ENCODE measurements around the gene WDHD1. TPM values are rescaled to one million over a fixed set of nuclear protein-coding genes. Genes with fewer than 3 reads are reported as not detected.

The WDHD1 gene
- total RNA-seq, 1 donor from 2014 or later = 9.4 TPM

GRCh38 chr14:54942913-54943312 lies 84.0 kb downstream of the WDHD1 start:
- no peaks in the 10 kb centered on the region for H3K36me3 ChIP-seq (ENCODE audit: control insufficient read depth in 3 of 3, insufficient read depth in 3 of 3, low read length in 3 of 3)
- no peak overlapping the region for H3K27ac ChIP-seq (ENCODE audit: low read depth, low read length)
- no peak overlapping the region for H3K9ac ChIP-seq (ENCODE audit: low read depth in 1 of 3, low read length in 3 of 3)
- H3K9me3 ChIP-seq (ENCODE audit: control insufficient read depth in 3 of 3, low read length in 3 of 3) = no peaks in the 10 kb centered on the region
- H3K4me3 ChIP-seq (ENCODE audit: low read length in 3 of 3) = no peak overlapping the region
- H3K27me3 ChIP-seq (ENCODE audit: control insufficient read depth in 3 of 3, insufficient read depth in 3 of 3, low read length in 3 of 3) = no peaks in the 10 kb centered on the region
- no peaks in the 10 kb centered on the region for H3K4me1 ChIP-seq (ENCODE audit: control insufficient read depth in 3 of 3, insufficient read depth in 3 of 3, low read length in 3 of 3)

- Histone ChIP-seq H3K9ac (ENCODE audit: low read depth in 1 of 3, low read length in 3 of 3) (no peak overlapping the region), H3K27me3 (ENCODE audit: control insufficient read depth in 3 of 3, insufficient read depth in 3 of 3, low read length in 3 of 3) (no peaks in the 10 kb centered on the region), H3K36me3 (ENCODE audit: control insufficient read depth in 3 of 3, insufficient read depth in 3 of 3, low read length in 3 of 3) (no peaks in the 10 kb centered on the region), H3K4me1 (ENCODE audit: control insufficient read depth in 3 of 3, insufficient read depth in 3 of 3, low read length in 3 of 3) (no peaks in the 10 kb centered on the region), H3K4me3 (ENCODE audit: low read length in 3 of 3) (no peak overlapping the region), H3K27ac (ENCODE audit: low read depth, low read length) (no peak overlapping the region), H3K9me3 (ENCODE audit: control insufficient read depth in 3 of 3, low read length in 3 of 3) (no peaks in the 10 kb centered on the region)
Measured at GRCh38 chr14:54936816-54937215, 90.1 kb downstream of the WDHD1 start.

GRCh38 chr14:54935958-54936357 lies 90.9 kb downstream of the WDHD1 start:
- H3K27me3 ChIP-seq (ENCODE audit: control insufficient read depth in 3 of 3, insufficient read depth in 3 of 3, low read length in 3 of 3) = no peaks in the 10 kb centered on the region

GRCh38 chr14:54935100-54935499 lies 91.8 kb downstream of the WDHD1 start:
- H3K27me3 ChIP-seq (ENCODE audit: control insufficient read depth in 3 of 3, insufficient read depth in 3 of 3, low read length in 3 of 3) = no peaks in the 10 kb centered on the region
- no peak overlapping the region for H3K27ac ChIP-seq (ENCODE audit: low read depth, low read length)
- H3K9ac ChIP-seq (ENCODE audit: low read depth in 1 of 3, low read length in 3 of 3) = no peak overlapping the region
- H3K9me3 ChIP-seq (ENCODE audit: control insufficient read depth in 3 of 3, low read length in 3 of 3) = no peaks in the 10 kb centered on the region
- H3K4me1 ChIP-seq (ENCODE audit: control insufficient read depth in 3 of 3, insufficient read depth in 3 of 3, low read length in 3 of 3) = no peaks in the 10 kb centered on the region
- H3K4me3 ChIP-seq (ENCODE audit: low read length in 3 of 3) = no peak overlapping the region
- H3K36me3 ChIP-seq (ENCODE audit: control insufficient read depth in 3 of 3, insufficient read depth in 3 of 3, low read length in 3 of 3) = no peaks in the 10 kb centered on the region

More at GRCh38 chr14:54935958-54936357, 90.9 kb downstream of the WDHD1 start:
- Histone ChIP-seq H3K4me3 (ENCODE audit: low read length in 3 of 3) (no peak overlapping the region), H3K9ac (ENCODE audit: low read depth in 1 of 3, low read length in 3 of 3) (no peak overlapping the region), H3K36me3 (ENCODE audit: control insufficient read depth in 3 of 3, insufficient read depth in 3 of 3, low read length in 3 of 3) (no peaks in the 10 kb centered on the region), H3K9me3 (ENCODE audit: control insufficient read depth in 3 of 3, low read length in 3 of 3) (no peaks in the 10 kb centered on the region), H3K27ac (ENCODE audit: low read depth, low read length) (no peak overlapping the region), H3K4me1 (ENCODE audit: control insufficient read depth in 3 of 3, insufficient read depth in 3 of 3, low read length in 3 of 3) (no peaks in the 10 kb centered on the region)

- no peaks in the 10 kb centered on the region for H3K4me1 ChIP-seq (ENCODE audit: control insufficient read depth in 3 of 3, insufficient read depth in 3 of 3, low read length in 3 of 3)
- no peak overlapping the region for H3K4me3 ChIP-seq (ENCODE audit: low read length in 3 of 3)
- H3K9ac ChIP-seq (ENCODE audit: low read depth in 1 of 3, low read length in 3 of 3) = no peak overlapping the region
- H3K27me3 ChIP-seq (ENCODE audit: control insufficient read depth in 3 of 3, insufficient read depth in 3 of 3, low read length in 3 of 3) = no peaks in the 10 kb centered on the region
- no peaks in the 10 kb centered on the region for H3K9me3 ChIP-seq (ENCODE audit: control insufficient read depth in 3 of 3, low read length in 3 of 3)
- no peaks in the 10 kb centered on the region for H3K36me3 ChIP-seq (ENCODE audit: control insufficient read depth in 3 of 3, insufficient read depth in 3 of 3, low read length in 3 of 3)
- H3K27ac ChIP-seq (ENCODE audit: low read depth, low read length) = no peak overlapping the region
Measured at GRCh38 chr14:54933006-54933405, 93.9 kb downstream of the WDHD1 start.

GRCh38 chr14:54931598-54932340 lies 95.1 kb downstream of the WDHD1 start:
- H3K9me3 ChIP-seq (ENCODE audit: control insufficient read depth in 3 of 3, low read length in 3 of 3) = no peaks in the 10 kb centered on the region

GRCh38 chr14:54931101-54931500 lies 95.8 kb downstream of the WDHD1 start:
- Histone ChIP-seq H3K36me3 (ENCODE audit: control insufficient read depth in 3 of 3, insufficient read depth in 3 of 3, low read length in 3 of 3) (no peaks in the 10 kb centered on the region), H3K9me3 (ENCODE audit: control insufficient read depth in 3 of 3, low read length in 3 of 3) (no peaks in the 10 kb centered on the region), H3K9ac (ENCODE audit: low read depth in 1 of 3, low read length in 3 of 3) (no peak overlapping the region), H3K27ac (ENCODE audit: low read depth, low read length) (no peak overlapping the region), H3K4me3 (ENCODE audit: low read length in 3 of 3) (no peak overlapping the region), H3K4me1 (ENCODE audit: control insufficient read depth in 3 of 3, insufficient read depth in 3 of 3, low read length in 3 of 3) (no peaks in the 10 kb centered on the region), H3K27me3 (ENCODE audit: control insufficient read depth in 3 of 3, insufficient read depth in 3 of 3, low read length in 3 of 3) (no peaks in the 10 kb centered on the region)

More at GRCh38 chr14:54931598-54932340, 95.1 kb downstream of the WDHD1 start:
- H3K9ac ChIP-seq (ENCODE audit: low read depth in 1 of 3, low read length in 3 of 3) = no peak overlapping the region
- H3K27me3 ChIP-seq (ENCODE audit: control insufficient read depth in 3 of 3, insufficient read depth in 3 of 3, low read length in 3 of 3) = no peaks in the 10 kb centered on the region
- H3K4me1 ChIP-seq (ENCODE audit: control insufficient read depth in 3 of 3, insufficient read depth in 3 of 3, low read length in 3 of 3) = no peaks in the 10 kb centered on the region
- no peak overlapping the region for H3K4me3 ChIP-seq (ENCODE audit: low read length in 3 of 3)
- no peak overlapping the region for H3K27ac ChIP-seq (ENCODE audit: low read depth, low read length)
- H3K36me3 ChIP-seq (ENCODE audit: control insufficient read depth in 3 of 3, insufficient read depth in 3 of 3, low read length in 3 of 3) = no peaks in the 10 kb centered on the region

GRCh38 chr14:54929556-54929955 lies 97.3 kb downstream of the WDHD1 start:
- Histone ChIP-seq H3K4me1 (ENCODE audit: control insufficient read depth in 3 of 3, insufficient read depth in 3 of 3, low read length in 3 of 3) (no peaks in the 10 kb centered on the region), H3K4me3 (ENCODE audit: low read length in 3 of 3) (no peak overlapping the region), H3K27me3 (ENCODE audit: control insufficient read depth in 3 of 3, insufficient read depth in 3 of 3, low read length in 3 of 3) (no peaks in the 10 kb centered on the region), H3K36me3 (ENCODE audit: control insufficient read depth in 3 of 3, insufficient read depth in 3 of 3, low read length in 3 of 3) (no peaks in the 10 kb centered on the region), H3K9me3 (ENCODE audit: control insufficient read depth in 3 of 3, low read length in 3 of 3) (no peaks in the 10 kb centered on the region), H3K9ac (ENCODE audit: low read depth in 1 of 3, low read length in 3 of 3) (no peak overlapping the region), H3K27ac (ENCODE audit: low read depth, low read length) (no peak overlapping the region)

GRCh38 chr14:54928216-54928615 lies 98.7 kb downstream of the WDHD1 start:
- Histone ChIP-seq H3K36me3 (ENCODE audit: control insufficient read depth in 3 of 3, insufficient read depth in 3 of 3, low read length in 3 of 3) (no peaks in the 10 kb centered on the region), H3K9ac (ENCODE audit: low read depth in 1 of 3, low read length in 3 of 3) (no peak overlapping the region), H3K4me3 (ENCODE audit: low read length in 3 of 3) (no peak overlapping the region), H3K9me3 (ENCODE audit: control insufficient read depth in 3 of 3, low read length in 3 of 3) (no peaks in the 10 kb centered on the region), H3K4me1 (ENCODE audit: control insufficient read depth in 3 of 3, insufficient read depth in 3 of 3, low read length in 3 of 3) (no peaks in the 10 kb centered on the region), H3K27me3 (ENCODE audit: control insufficient read depth in 3 of 3, insufficient read depth in 3 of 3, low read length in 3 of 3) (no peaks in the 10 kb centered on the region), H3K27ac (ENCODE audit: low read depth, low read length) (no peak overlapping the region)

- Histone ChIP-seq H3K4me1 (ENCODE audit: control insufficient read depth in 3 of 3, insufficient read depth in 3 of 3, low read length in 3 of 3) (no peaks in the 10 kb centered on the region), H3K4me3 (ENCODE audit: low read length in 3 of 3) (no peak overlapping the region), H3K27me3 (ENCODE audit: control insufficient read depth in 3 of 3, insufficient read depth in 3 of 3, low read length in 3 of 3) (no peaks in the 10 kb centered on the region), H3K9me3 (ENCODE audit: control insufficient read depth in 3 of 3, low read length in 3 of 3) (no peaks in the 10 kb centered on the region), H3K27ac (ENCODE audit: low read depth, low read length) (no peak overlapping the region), H3K9ac (ENCODE audit: low read depth in 1 of 3, low read length in 3 of 3) (no peak overlapping the region), H3K36me3 (ENCODE audit: control insufficient read depth in 3 of 3, insufficient read depth in 3 of 3, low read length in 3 of 3) (no peaks in the 10 kb centered on the region)
Measured at GRCh38 chr14:54927551-54927950, 99.3 kb downstream of the WDHD1 start.
